SK-N-MC (cell line): Measurements from ENCODE around the gene UBR2.

Experiments
- FOXP2 ChIP-seq: optimal IDR thresholded peaks from 2 replicates; pipeline ENCODE3; 2011; ENCODE audit warnings: mild to moderate bottlenecking, moderate library complexity; ENCODE audit not compliant: insufficient read depth; ENCODE audit errors: extremely low read length, control extremely low read depth
- POLR2AphosphoS5 ChIP-seq: IDR thresholded peaks from 2 replicates; pipeline ENCODE4 v1.6.1; 2012; ENCODE audit warnings: mild to moderate bottlenecking, low read depth, low read length, borderline replicate concordance

DNA sequence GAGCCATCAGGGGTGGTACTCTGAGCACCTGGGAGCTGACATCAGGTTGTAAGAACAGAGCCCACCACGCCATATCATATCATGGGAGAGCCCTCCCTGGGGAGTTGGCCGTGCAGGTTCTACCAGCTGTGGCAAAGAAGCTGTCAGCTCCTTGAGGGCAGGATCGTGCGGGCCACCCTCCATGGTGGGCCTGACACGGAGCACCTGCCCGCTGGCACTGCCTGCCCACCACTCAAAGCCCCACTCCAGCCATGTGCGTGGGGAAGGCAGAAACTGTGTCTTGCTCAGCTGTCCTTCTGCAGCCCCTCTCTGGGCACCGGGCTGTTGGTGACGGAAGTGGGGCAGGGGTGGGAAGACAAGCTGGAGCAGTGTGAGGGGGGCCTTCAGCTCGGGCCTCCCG, 144.3 kb downstream of the UBR2 start:
- TF ChIP-seq POLR2AphosphoS5 = no peak
- no peak for TF ChIP-seq FOXP2
